ENCODE results near the gene MOB3A.
A peak's percentile ranks its signal among the peaks of the same experiment; 100 is the strongest.
"Not testable (repeated sequence)": the region's sequence is repeated elsewhere in the genome, so short reads cannot be mapped to it uniquely, and the experiment has no call there.

Gene MOB3A

GRCh38 chr19:2096034-2096479 is at the start of gene MOB3A:
Gene MOB3A (minus strand): TSS chr19:2096326. CDS start chr19:2078560, 17,766 bp downstream.
- DNase-seq (ENCODE audit: low read depth in 2 of 2) = peak; percentile 81 to 82

DNA sequence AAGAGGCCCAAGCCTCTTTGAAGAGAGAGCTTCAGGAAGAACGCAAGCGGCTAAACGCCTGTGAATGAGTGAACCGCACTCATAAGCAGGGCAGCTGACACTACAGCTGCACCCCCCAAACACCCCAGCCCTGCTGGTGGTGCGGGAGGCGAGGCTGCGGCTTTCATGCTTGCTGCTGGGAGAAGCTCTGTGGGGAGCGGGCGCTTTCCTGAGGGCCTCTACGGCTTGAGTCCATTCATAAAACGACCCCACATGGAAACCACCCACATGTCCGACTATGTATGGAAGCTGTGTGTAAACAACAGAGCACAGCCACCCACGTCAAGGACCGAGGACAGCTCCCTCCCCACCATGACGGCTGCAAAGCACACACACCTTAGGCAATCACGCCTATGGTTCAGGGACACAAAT is 49.7 kb upstream of the MOB3A start:
- DNase-seq (ENCODE audit: low read depth in 2 of 2) = no peak

- no peak for DNase-seq (ENCODE audit: low read depth in 2 of 2)
Observed at GRCh38 chr19:2144190-2144589, 48.1 kb upstream of the MOB3A start.

GRCh38 chr19:2142173-2142829 is 46.2 kb upstream of the MOB3A start:
- no peak for DNase-seq (ENCODE audit: low read depth in 2 of 2)

- no peak for DNase-seq (ENCODE audit: low read depth in 2 of 2)
Observed at GRCh38 chr19:2140138-2140569, 44.0 kb upstream of the MOB3A start.

GRCh38 chr19:2139385-2140137 is 43.4 kb upstream of the MOB3A start:
- no peak for DNase-seq (ENCODE audit: low read depth in 2 of 2)

- no peak for DNase-seq (ENCODE audit: low read depth in 2 of 2)
Observed at GRCh38 chr19:2138061-2138728, 42.1 kb upstream of the MOB3A start.

- DNase-seq (ENCODE audit: low read depth in 2 of 2) = no peak
Observed at GRCh38 chr19:2136796-2137195, 40.7 kb upstream of the MOB3A start.

DNA sequence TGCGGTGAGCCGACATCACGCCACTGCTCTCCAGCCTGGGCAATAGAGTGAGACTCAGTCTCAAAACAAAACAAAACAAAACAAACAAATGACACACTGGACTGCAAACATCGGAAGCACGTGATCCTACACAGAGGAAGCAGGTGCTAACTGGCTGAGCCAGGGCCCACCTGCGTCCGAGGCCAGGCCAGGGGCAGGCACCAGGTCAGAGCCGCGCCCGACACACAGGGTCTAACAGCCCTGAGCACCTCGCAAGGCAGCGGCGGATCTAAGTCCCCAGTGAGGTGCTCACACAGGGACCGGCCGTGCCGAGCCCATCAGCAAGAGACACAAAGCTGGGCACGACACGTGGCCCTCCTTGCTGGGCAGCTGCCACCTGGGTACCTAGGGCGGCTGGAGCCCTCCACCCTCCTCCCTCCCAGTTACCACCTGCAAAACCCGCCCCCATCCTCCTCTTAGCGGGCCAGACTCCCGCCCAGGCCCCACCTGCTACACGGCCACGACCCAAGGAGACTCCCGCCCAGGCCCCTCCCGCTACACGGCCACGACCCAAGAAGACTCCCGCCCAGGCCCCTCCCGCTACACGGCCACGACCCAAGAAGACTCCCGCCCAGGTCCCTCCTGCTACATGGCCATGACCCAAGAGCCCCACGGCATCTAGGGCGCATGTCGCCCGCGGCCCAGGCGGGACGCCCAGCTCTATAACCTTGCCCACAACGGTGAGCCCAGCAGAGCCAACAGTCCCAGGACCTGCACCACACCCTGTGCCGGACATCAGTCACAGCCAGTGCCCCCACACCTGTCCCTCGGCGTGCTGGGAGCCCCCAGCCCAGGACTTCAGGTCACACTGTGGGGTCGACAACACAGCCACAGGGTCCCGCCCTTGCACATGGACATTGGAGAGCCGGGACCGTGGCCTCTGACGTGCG is 39.6 kb upstream of the MOB3A start:
- DNase-seq (ENCODE audit: low read depth in 2 of 2) = no peak

DNA sequence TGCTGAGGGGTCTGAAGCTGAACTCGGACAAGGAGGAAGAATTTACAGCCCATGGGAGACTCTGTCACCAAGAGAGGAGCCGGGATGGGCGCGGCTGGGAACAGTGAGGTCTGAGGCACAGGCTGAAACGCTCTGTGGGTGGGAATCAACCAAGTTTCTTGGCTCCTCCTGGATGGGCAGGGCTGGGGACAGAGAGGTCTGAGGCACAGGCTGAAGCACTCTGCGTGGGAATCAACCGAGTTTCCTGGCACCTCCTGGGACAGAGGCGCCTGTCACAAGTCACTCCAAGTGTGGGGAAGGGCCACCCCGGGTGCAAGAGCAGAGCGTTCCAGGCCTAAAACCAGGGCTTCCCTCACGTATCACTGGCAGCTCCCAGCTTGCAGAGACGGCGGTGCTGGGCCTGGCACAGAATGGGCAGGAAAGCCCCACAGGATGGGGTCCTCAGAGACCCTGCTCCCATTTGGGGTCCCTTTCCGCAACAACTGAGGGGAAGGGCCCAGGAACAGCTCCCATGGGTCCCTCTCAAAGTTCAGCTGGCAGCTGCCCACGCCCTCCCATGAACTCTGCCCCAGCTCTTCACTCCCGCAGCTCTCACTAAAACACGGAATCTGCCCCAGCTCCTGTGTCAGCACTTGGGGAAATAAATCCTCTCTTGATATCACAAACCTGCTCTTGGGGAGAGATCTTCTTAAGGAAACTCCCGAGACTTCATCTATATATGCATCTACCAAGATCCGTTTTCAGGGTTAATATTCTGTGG is 36.8 kb upstream of the MOB3A start:
- no peak for DNase-seq (ENCODE audit: low read depth in 2 of 2)

GRCh38 chr19:2132191-2132590 is 36.1 kb upstream of the MOB3A start:
- DNase-seq (ENCODE audit: low read depth in 2 of 2) = no peak

DNA sequence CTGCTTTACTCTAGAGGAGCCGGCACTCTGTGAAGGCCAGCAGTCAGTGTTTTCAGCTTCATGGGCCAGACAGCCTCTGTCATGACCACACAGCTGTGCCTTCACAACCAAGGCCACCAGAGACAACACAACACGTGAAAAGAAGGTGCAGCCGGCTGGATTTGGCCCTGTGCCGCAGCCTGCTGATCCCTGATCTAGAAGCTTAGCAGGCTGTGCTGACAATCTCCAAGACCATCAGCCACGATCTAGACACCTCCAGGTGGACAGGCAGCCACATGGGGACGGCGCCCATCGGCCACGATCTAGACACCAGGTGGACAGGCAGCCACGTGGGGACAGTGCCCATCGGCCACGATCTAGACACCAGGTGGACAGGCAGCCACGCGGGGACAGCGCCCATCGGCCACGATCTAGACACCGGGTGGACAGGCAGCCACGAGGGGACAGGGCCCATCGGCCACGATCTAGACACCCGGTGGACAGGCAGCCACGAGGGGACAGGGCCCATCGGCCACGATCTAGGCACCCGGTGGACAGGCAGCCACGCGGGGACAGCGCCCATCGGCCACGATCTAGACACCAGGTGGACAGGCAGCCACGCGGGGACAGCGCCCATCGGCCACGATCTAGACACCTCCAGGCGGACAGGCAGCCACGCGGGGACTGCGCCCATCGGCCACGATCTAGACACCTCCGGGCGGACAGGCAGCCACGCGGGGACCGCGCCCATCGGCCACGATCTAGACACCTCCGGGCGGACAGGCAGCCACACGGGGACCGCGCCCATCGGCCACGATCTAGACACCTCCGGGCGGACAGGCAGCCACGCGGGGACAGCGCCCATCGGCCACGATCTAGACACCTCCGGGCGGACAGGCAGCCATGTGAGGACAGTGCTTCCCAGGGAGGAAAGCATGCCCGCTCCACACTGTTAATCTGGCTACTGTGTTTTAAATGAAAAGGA is 35.2 kb upstream of the MOB3A start:
- DNase-seq (ENCODE audit: low read depth in 2 of 2) = not testable (repeated sequence)

DNA sequence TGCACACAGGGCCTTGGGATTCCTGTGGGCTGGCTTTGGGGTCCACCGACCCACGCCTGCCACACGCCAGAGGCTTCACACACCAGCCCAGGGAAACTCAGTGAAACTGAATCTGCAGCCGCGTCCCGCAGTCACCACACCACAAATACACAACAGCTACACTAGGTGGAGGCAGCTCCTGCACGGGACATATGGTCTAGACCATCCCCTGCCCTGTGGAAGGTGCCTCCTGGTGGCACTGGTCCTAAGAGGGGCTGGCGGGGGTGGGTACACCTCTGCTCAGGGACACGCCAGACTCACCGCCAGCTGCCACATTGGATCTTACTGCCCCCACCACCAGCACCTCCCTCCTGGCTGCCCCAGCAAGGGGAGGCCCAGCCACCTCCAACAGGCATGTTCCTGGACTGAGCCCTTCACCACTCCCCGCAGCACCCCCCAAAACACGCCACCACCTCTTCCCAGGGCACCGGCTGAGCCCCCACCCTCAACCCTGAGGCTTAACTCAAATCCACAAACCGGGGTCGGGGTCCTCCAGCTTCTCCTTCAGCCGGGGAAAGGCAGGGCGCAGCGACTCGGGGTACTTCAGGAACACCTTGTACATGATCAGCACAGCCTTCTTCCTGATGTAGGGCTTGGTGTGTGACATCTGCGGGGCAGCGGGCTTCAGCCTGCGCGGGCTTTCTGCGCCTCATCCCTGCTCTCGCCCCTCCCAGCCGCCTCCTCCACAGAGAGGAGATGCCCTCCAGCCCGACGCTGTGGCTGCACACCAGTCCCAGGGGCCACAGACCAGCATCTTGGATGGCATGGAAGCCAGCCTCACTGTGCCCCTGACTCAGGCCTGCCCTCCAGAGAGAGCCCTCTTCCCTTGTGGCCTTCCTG is 34.0 kb upstream of the MOB3A start:
- no peak for DNase-seq (ENCODE audit: low read depth in 2 of 2)

GRCh38 chr19:2129486-2129885 is 33.4 kb upstream of the MOB3A start:
- no peak for DNase-seq (ENCODE audit: low read depth in 2 of 2)

GRCh38 chr19:2129022-2129421 is 32.9 kb upstream of the MOB3A start:
- no peak for DNase-seq (ENCODE audit: low read depth in 2 of 2)

GRCh38 chr19:2128252-2128651 is 32.1 kb upstream of the MOB3A start:
- DNase-seq (ENCODE audit: low read depth in 2 of 2) = not testable (repeated sequence)

DNA sequence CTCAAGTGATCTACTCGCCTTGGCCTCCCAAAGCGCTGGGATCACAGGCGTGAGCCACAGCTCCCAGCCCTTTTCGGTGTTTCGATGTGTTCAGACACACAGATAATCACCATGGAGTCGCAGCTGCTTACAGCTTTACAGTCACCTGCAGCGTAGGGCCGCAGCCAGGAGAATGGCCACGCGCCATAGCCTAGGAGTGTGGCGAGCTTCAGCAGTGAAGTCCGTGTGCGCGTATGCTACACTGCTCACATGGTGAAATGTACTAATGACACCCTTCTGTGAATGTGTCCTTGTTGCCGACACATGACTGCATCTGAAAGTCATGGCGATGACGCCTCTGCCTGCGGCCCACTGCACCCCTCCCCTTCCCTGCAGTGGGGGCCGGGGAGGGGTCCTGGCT is 31.6 kb upstream of the MOB3A start:
- no peak for DNase-seq (ENCODE audit: low read depth in 2 of 2)

- DNase-seq (ENCODE audit: low read depth in 2 of 2) = no peak
Observed at GRCh38 chr19:2126879-2127518, 30.9 kb upstream of the MOB3A start.

Measured in stimulated activated CD8-positive, alpha-beta memory T cell treated with anti-CD3 and anti-CD28 coated beads, Interleukin-15, amount 100 ng/mL, for 48 hours (primary cell).